Uterus (tissue), 2 donors: ENCODE data around the gene MRGPRG.

Experiments
- CTCF ChIP-seq, 4 experiments: fragments of 200-600 bp in 2 of 4; fragments of 450-650 bp in 2 of 4; sonication (generic) in 2 of 4; IDR thresholded peaks; one replicate each; pipeline ENCODE4 v1.5.1; 2016 to 2019; ENCODE audit warnings: antibody characterized with exemption in 4 of 4, mild to moderate bottlenecking in 2 of 4, moderate library complexity in 1 of 4
- POLR2A ChIP-seq, 2 donors: fragments of 450-650 bp; IDR thresholded peaks; one replicate each; pipeline ENCODE4 v1.6.1; 2016; ENCODE audit warnings: antibody characterized with exemption in 2 of 2, mild to moderate bottlenecking in 1 of 2, moderate library complexity in 1 of 2

DNA sequence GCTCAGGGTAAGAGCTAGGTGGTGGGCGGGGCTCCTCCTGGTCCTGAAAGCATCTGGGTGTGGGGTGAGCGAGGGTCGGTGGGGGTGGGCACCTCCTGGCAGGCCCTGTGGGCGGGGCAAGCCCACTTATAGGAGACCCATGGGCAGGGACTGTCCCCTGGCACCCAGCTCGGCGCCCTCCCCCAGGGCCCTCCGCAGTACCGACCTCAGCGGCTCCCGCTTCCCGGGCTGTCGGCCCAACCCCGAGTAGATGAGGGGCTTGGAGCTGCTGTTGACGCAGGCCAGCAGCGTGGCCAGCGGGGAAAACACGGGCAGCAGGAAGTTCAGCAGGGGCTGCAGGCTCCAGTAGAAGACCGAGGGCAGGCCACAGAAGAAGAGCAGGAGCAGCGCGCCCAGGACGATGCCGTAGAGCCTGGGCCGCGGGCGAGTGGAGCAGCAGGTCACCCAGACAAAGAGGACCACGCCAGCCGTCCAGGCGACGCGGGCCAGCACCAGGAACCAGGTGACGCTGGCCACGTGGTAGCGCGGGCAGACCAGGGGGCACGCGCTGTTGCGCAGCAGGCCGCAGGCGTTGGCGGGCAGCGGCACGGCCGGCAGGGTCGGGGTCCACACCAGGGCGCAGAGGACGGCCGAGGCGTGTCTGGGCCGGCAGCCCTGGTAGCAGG is 663 bp downstream of the MRGPRG start:
- TF ChIP-seq POLR2A (IDR thresholded peaks at IDR 0.05) (no peak), CTCF (IDR thresholded peaks at IDR 0.05) (no peak)
